ENCODE data around the gene ST14. TPM values are rescaled to one million over a fixed set of nuclear protein-coding genes. Genes with fewer than 3 reads are reported as not detected.

Gene ST14
- total and polyA plus RNA-seq, 2 donors (not counting 3 experiments of a cell fraction or from before 2014, with no cell fraction given), result 0.08 TPM; not detected in 1

- no peaks in the 10 kb centered on the region for H3K36me3 ChIP-seq (ENCODE audit: control insufficient read depth in 2 of 2, extremely low read depth in 1 of 2, insufficient read depth in 2 of 2, low read length in 2 of 2)
- no peak for FAIRE-seq
- no peaks in the 10 kb centered on the region for H3K79me2 ChIP-seq (ENCODE audit: control insufficient read depth, insufficient read depth, low read length)
- intact Hi-C loops (cut with micrococcal nuclease), result no loop called here
- H3K27ac ChIP-seq (ENCODE audit: insufficient read depth, low read depth, low read length), result no peak overlapping the region
- dilution Hi-C loops (cut with MboI; ENCODE audit: extremely low pct_ligation_motif_present, low sequenced_read_pairs), result no loop called here
- no peaks in the 10 kb centered on the region for H3K27me3 ChIP-seq (ENCODE audit: control insufficient read depth in 2 of 2, insufficient read depth in 2 of 2, low read length in 2 of 2)
- H3K9me1 ChIP-seq (replicated peaks; ENCODE audit: control insufficient read depth, extremely low read depth, insufficient read depth, low read length), result no peaks in the 10 kb centered on the region
- no TSS peak for BruUV-seq (replicated peaks)
- POLR2A ChIA-PET, result no interaction called here
- no peak overlapping the region for H3K9ac ChIP-seq (replicated peaks; ENCODE audit: extremely low read depth, insufficient read depth, low read length)
- H3K4me3 ChIP-seq (replicated peaks in 1 of 3; ENCODE audit: insufficient read depth in 1 of 3, low read depth in 1 of 3, low read length in 3 of 3), result no peak overlapping the region
- DNase-seq (ENCODE audit: low read depth, low spot score), result no peak
- H2AFZ ChIP-seq (ENCODE audit: low read depth, low read length), result no peak overlapping the region
- H3K4me2 ChIP-seq (ENCODE audit: insufficient read depth, low read length), result no peak overlapping the region
- CTCF ChIA-PET, result no interaction called here
- no peaks in the 10 kb centered on the region for H3K4me1 ChIP-seq (ENCODE audit: control insufficient read depth, extremely low read depth, insufficient read depth, low read length)
- TF ChIP-seq EZH2 (IDR thresholded peaks at IDR 0.05; ENCODE audit: borderline replicate concordance, low read depth, low read length, severe bottlenecking) (no peak), POLR2AphosphoS5 (IDR thresholded peaks at IDR 0.05; ENCODE audit: insufficient read depth, low read depth, low read length) (no peak), FOS (IDR thresholded peaks at IDR 0.05; ENCODE audit: borderline replicate concordance, insufficient read depth, low read length) (no peak), CTCF (IDR thresholded peaks at IDR 0.05; ENCODE audit: extremely low read depth in 1 of 2, insufficient read depth in 1 of 2, low read depth in 1 of 2, low read length in 2 of 2) (no peak), GATA2 (IDR thresholded peaks at IDR 0.05; ENCODE audit: insufficient read depth, insufficient read length, low read depth, low read length) (no peak), MAX (IDR thresholded peaks at IDR 0.05; ENCODE audit: insufficient read depth, insufficient read length) (no peak), MYC (IDR thresholded peaks at IDR 0.05; ENCODE audit: low read depth, low read length) (no peak), JUN (IDR thresholded peaks at IDR 0.05; ENCODE audit: borderline replicate concordance, insufficient read depth, insufficient read length, low read depth) (no peak), POLR2A (IDR thresholded peaks at IDR 0.05; ENCODE audit: low read depth, low read length) (no peak)
- H4K20me1 ChIP-seq (replicated peaks; ENCODE audit: control insufficient read depth, extremely low read depth, insufficient read depth, low read length), result no peaks in the 10 kb centered on the region
- no peaks in the 10 kb centered on the region for H3K9me3 ChIP-seq (replicated peaks; ENCODE audit: control insufficient read depth, insufficient read depth, low read length)
Measured at GRCh38 chr11:130188047-130188446, 28.5 kb downstream of the ST14 start.
